GM20000 (cell line): ENCODE measurements around the gene UACA.

Experiments
- DNase-seq: peaks from one replicate; pipeline ENCODE4 v3.0.0; 2012; ENCODE audit warnings: low spot score
- TF ChIP-seq, protein P1 (sequence below): IDR thresholded peaks from 2 replicates; pipeline ENCODE4 v1.5.1; 2012; ENCODE audit warnings: mild to moderate bottlenecking, control low read depth; ENCODE audit errors: extremely low read depth, missing control alignments

Gene UACA

GRCh38 chr15:70799667-70800450, 36.5 kb upstream of the UACA start:
- DNase-seq = no peak
- TF ChIP-seq, protein P1, sequence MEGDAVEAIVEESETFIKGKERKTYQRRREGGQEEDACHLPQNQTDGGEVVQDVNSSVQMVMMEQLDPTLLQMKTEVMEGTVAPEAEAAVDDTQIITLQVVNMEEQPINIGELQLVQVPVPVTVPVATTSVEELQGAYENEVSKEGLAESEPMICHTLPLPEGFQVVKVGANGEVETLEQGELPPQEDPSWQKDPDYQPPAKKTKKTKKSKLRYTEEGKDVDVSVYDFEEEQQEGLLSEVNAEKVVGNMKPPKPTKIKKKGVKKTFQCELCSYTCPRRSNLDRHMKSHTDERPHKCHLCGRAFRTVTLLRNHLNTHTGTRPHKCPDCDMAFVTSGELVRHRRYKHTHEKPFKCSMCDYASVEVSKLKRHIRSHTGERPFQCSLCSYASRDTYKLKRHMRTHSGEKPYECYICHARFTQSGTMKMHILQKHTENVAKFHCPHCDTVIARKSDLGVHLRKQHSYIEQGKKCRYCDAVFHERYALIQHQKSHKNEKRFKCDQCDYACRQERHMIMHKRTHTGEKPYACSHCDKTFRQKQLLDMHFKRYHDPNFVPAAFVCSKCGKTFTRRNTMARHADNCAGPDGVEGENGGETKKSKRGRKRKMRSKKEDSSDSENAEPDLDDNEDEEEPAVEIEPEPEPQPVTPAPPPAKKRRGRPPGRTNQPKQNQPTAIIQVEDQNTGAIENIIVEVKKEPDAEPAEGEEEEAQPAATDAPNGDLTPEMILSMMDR = no peak

- no peak for DNase-seq
- TF ChIP-seq, protein P1 = no peak
Measured at GRCh38 chr15:70797464-70797863, 34.1 kb upstream of the UACA start.

GRCh38 chr15:70796516-70797310, 33.4 kb upstream of the UACA start:
- TF ChIP-seq, protein P1 = no peak
- no peak for DNase-seq

DNA sequence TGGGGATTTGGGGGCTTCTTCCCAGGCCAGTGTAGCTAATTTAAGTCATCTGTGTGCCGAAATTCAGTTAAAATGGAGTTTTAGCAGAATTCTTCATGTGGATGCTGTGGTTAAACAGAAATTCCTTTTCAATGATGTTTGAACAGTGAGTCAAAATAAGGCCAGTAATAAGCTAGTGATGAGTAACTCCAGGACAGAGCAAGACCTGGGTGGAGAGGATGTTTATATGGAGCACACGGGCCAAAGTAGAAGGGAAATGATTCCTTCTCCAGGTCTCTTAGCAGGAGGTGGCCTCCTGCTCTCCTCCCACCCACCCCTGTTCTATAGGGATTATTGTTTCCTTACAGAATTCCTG, 31.9 kb upstream of the UACA start:
- no peak for DNase-seq
- TF ChIP-seq, protein P1 = no peak

GRCh38 chr15:70794596-70795310, 31.4 kb upstream of the UACA start:
- DNase-seq = no peak
- TF ChIP-seq, protein P1 = no peak

GRCh38 chr15:70793694-70794093, 30.3 kb upstream of the UACA start:
- TF ChIP-seq, protein P1 = no peak
- no peak for DNase-seq

GRCh38 chr15:70792171-70792573, 28.8 kb upstream of the UACA start:
- no peak for DNase-seq
- TF ChIP-seq, protein P1 = no peak
